ENCODE data around the gene TAOK1.

Gene TAOK1

GRCh38 chr17:29389982-29390850 is at the start of gene TAOK1 (continued):
- TF ChIP-seq ZNF501 (tag by site-specific recombination; IDR thresholded peaks at IDR 0.05): peak; percentile 92
- TF ChIP-seq ZNF792 (tag by site-specific recombination; IDR thresholded peaks at IDR 0.05): no peak
- TF ChIP-seq KLF16 (tag by site-specific recombination; IDR thresholded peaks at IDR 0.05): peak; percentile 99
- TF ChIP-seq, protein P1, sequence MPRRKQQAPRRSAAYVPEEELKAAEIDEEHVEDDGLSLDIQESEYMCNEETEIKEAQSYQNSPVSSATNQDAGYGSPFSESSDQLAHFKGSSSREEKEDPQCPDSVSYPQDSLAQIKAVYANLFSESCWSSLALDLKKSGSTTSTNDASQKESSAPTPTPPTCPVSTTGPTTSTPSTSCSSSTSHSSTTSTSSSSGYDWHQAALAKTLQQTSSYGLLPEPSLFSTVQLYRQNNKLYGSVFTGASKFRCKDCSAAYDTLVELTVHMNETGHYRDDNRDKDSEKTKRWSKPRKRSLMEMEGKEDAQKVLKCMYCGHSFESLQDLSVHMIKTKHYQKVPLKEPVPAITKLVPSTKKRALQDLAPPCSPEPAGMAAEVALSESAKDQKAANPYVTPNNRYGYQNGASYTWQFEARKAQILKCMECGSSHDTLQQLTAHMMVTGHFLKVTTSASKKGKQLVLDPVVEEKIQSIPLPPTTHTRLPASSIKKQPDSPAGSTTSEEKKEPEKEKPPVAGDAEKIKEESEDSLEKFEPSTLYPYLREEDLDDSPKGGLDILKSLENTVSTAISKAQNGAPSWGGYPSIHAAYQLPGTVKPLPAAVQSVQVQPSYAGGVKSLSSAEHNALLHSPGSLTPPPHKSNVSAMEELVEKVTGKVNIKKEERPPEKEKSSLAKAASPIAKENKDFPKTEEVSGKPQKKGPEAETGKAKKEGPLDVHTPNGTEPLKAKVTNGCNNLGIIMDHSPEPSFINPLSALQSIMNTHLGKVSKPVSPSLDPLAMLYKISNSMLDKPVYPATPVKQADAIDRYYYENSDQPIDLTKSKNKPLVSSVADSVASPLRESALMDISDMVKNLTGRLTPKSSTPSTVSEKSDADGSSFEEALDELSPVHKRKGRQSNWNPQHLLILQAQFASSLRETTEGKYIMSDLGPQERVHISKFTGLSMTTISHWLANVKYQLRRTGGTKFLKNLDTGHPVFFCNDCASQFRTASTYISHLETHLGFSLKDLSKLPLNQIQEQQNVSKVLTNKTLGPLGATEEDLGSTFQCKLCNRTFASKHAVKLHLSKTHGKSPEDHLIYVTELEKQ (tag by site-specific recombination; IDR thresholded peaks at IDR 0.05; ENCODE audit: borderline replicate concordance): peak; percentile 59; the same call in 1 of the 2 replicates
- no peak for TF ChIP-seq ZNF830 (tag by site-specific recombination; IDR thresholded peaks at IDR 0.05; ENCODE audit: low read depth)
- TF ChIP-seq ZNF157 (tag by site-specific recombination; IDR thresholded peaks at IDR 0.05): no peak
- peak; percentile 85; the same call in 1 of the 2 replicates for TF ChIP-seq ZBTB48 (tag by site-specific recombination; IDR thresholded peaks at IDR 0.05)
- no peak for TF ChIP-seq ZNF266 (tag by site-specific recombination; IDR thresholded peaks at IDR 0.05; ENCODE audit: low read depth)
- TF ChIP-seq ZNF23 (tag by site-specific recombination; IDR thresholded peaks at IDR 0.05; ENCODE audit: borderline replicate concordance): no peak
- TF ChIP-seq KLF8 (tag by site-specific recombination; IDR thresholded peaks at IDR 0.05): peak; percentile 98
- peak; percentile 55; the same call in 1 of the 2 replicates for TF ChIP-seq ZFP37 (tag by site-specific recombination; IDR thresholded peaks at IDR 0.05)
- no peak for TF ChIP-seq ZNF140 (tag by site-specific recombination; IDR thresholded peaks at IDR 0.05)
- no peak; the same call in 1 of the 2 replicates for TF ChIP-seq KLF10 (tag by site-specific recombination; IDR thresholded peaks at IDR 0.05)
- TF ChIP-seq ZNF394 (tag by site-specific recombination; IDR thresholded peaks at IDR 0.05; ENCODE audit: borderline replicate concordance): no peak; the same call in 1 of the 2 replicates
- no peak for TF ChIP-seq ZNF10 (tag by site-specific recombination; IDR thresholded peaks at IDR 0.05)
- peak; percentile 74 for TF ChIP-seq SP2 (tag by site-specific recombination; IDR thresholded peaks at IDR 0.05)
- TF ChIP-seq ZNF596 (tag by site-specific recombination; IDR thresholded peaks at IDR 0.05): peak; percentile 56
- TF ChIP-seq ZNF660 (tag by site-specific recombination; IDR thresholded peaks at IDR 0.05): peak; percentile 49
- TF ChIP-seq ZNF121 (tag by site-specific recombination; IDR thresholded peaks at IDR 0.05): no peak
- TF ChIP-seq, protein P2, sequence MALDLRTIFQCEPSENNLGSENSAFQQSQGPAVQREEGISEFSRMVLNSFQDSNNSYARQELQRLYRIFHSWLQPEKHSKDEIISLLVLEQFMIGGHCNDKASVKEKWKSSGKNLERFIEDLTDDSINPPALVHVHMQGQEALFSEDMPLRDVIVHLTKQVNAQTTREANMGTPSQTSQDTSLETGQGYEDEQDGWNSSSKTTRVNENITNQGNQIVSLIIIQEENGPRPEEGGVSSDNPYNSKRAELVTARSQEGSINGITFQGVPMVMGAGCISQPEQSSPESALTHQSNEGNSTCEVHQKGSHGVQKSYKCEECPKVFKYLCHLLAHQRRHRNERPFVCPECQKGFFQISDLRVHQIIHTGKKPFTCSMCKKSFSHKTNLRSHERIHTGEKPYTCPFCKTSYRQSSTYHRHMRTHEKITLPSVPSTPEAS (tag by site-specific recombination; IDR thresholded peaks at IDR 0.05): no peak; the same call in 1 of the 2 replicates
- no peak for TF ChIP-seq GFI1B (tag by site-specific recombination; IDR thresholded peaks at IDR 0.05)
- TF ChIP-seq, protein P3, sequence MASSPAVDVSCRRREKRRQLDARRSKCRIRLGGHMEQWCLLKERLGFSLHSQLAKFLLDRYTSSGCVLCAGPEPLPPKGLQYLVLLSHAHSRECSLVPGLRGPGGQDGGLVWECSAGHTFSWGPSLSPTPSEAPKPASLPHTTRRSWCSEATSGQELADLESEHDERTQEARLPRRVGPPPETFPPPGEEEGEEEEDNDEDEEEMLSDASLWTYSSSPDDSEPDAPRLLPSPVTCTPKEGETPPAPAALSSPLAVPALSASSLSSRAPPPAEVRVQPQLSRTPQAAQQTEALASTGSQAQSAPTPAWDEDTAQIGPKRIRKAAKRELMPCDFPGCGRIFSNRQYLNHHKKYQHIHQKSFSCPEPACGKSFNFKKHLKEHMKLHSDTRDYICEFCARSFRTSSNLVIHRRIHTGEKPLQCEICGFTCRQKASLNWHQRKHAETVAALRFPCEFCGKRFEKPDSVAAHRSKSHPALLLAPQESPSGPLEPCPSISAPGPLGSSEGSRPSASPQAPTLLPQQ (tag by site-specific recombination; IDR thresholded peaks at IDR 0.05): peak; percentile 81
- no peak for TF ChIP-seq PRDM2 (tag by site-specific recombination; IDR thresholded peaks at IDR 0.05; ENCODE audit: borderline replicate concordance)
- no peak for TF ChIP-seq ZNF148 (tag by site-specific recombination; IDR thresholded peaks at IDR 0.05; ENCODE audit: borderline replicate concordance)

All from HEK293 (cell line).